Measurements from ENCODE around the gene LRP1B.

- TF ChIP-seq CTCF (IDR thresholded peaks at IDR 0.05; ENCODE audit: borderline replicate concordance, extremely low read depth, low read length, poor library complexity, severe bottlenecking) (no peak), EZH2 (IDR thresholded peaks at IDR 0.05; ENCODE audit: borderline replicate concordance, low read depth, low read length, severe bottlenecking) (no peak)
Observed at GRCh38 chr2:140621583-140622362, 1509.0 kb downstream of the LRP1B start.

All from DND-41 (cell line).